HepG2 (cell line): ENCODE measurements around the gene PBX4. TPM values are rescaled to one million over a fixed set of nuclear protein-coding genes. Genes with fewer than 3 reads are reported as not detected.

Experiments
- AGO1 ChIP-seq: fragments of 200-400 bp; formaldehyde crosslinking; IDR thresholded peaks from 2 replicates; pipeline ENCODE4 v1.6.1; 2017; ENCODE audit warnings: mild to moderate bottlenecking, low read depth, low read length, moderate library complexity; ENCODE audit not compliant: poor library complexity, severe bottlenecking
- CENPT ChIP-seq: sonication (generic); formaldehyde crosslinking; IDR thresholded peaks from 2 replicates; pipeline ENCODE4 v1.8.0; 2022; ENCODE audit warnings: low read depth, mild to moderate bottlenecking, moderate library complexity, missing genetic modification reagents
- HCFC1 ChIP-seq: fragments of 150-350 bp; IDR thresholded peaks from 2 replicates; pipeline ENCODE4 v1.6.1; 2014; ENCODE audit warnings: low read depth, low read length
- JUNB ChIP-seq: sonication (generic); formaldehyde crosslinking; IDR thresholded peaks from 2 replicates; pipeline ENCODE4 v1.8.0; 2022; ENCODE audit warnings: missing genetic modification reagents, mild to moderate bottlenecking, borderline replicate concordance
- MATR3 ChIP-seq: sonication (generic); formaldehyde crosslinking; IDR thresholded peaks from 2 replicates; pipeline ENCODE4 v1.4.0; 2020; ENCODE audit warnings: missing genetic modification reagents
- PAWR ChIP-seq: sonication (generic); formaldehyde crosslinking; IDR thresholded peaks from 2 replicates; pipeline ENCODE4 v1.4.0; 2020; ENCODE audit warnings: missing genetic modification reagents, mild to moderate bottlenecking, borderline replicate concordance
- PAX8 ChIP-seq: sonication (generic); formaldehyde crosslinking; IDR thresholded peaks from 2 replicates; pipeline ENCODE4 v1.8.0; 2022; ENCODE audit warnings: mild to moderate bottlenecking, missing genetic modification reagents, borderline replicate concordance
- REL ChIP-seq: sonication (generic); formaldehyde crosslinking; conservative IDR thresholded peaks from 2 replicates; pipeline ENCODE4 v1.8.0; 2022; ENCODE audit warnings: mild to moderate bottlenecking, missing genetic modification reagents, moderate library complexity
- ZBTB34 ChIP-seq: sonication (generic); formaldehyde crosslinking; IDR thresholded peaks from 2 replicates; pipeline ENCODE4 v1.8.0; 2022; ENCODE audit warnings: mild to moderate bottlenecking, missing genetic modification reagents
- ZHX1 ChIP-seq: sonication (generic); formaldehyde crosslinking; IDR thresholded peaks from 2 replicates; pipeline ENCODE4 v1.8.1; 2022; ENCODE audit warnings: low read depth, mild to moderate bottlenecking, missing genetic modification reagents
- ZNF383 ChIP-seq: sonication (generic); formaldehyde crosslinking; IDR thresholded peaks from 2 replicates; pipeline ENCODE4 v1.4.0; 2020; ENCODE audit warnings: missing genetic modification reagents, mild to moderate bottlenecking, borderline replicate concordance
- ZNF629 ChIP-seq: sonication (generic); formaldehyde crosslinking; conservative IDR thresholded peaks from 2 replicates; pipeline ENCODE4 v1.5.0; 2020; ENCODE audit warnings: missing genetic modification reagents
- ZNF644 ChIP-seq: IDR thresholded peaks from 2 replicates; pipeline ENCODE4 v1.6.1; 2016; ENCODE audit warnings: low read depth
- ZNF724P ChIP-seq: sonication (generic); formaldehyde crosslinking; IDR thresholded peaks from 2 replicates; pipeline ENCODE4 v1.8.0; 2022; ENCODE audit warnings: missing genetic modification reagents, borderline replicate concordance
- ZNF747 ChIP-seq: sonication (generic); formaldehyde crosslinking; IDR thresholded peaks from 2 replicates; pipeline ENCODE4 v1.8.1; 2023; ENCODE audit warnings: missing genetic modification reagents, mild to moderate bottlenecking, borderline replicate concordance
- ZNF75D ChIP-seq: sonication (generic); formaldehyde crosslinking; IDR thresholded peaks from 2 replicates; pipeline ENCODE4 v1.8.1; 2023; ENCODE audit warnings: missing genetic modification reagents, mild to moderate bottlenecking, borderline replicate concordance
- ZNF776 ChIP-seq: sonication (generic); formaldehyde crosslinking; IDR thresholded peaks from 2 replicates; pipeline ENCODE4 v1.4.0; 2020; ENCODE audit warnings: mild to moderate bottlenecking, missing genetic modification reagents
- ZNF780A ChIP-seq: sonication (generic); formaldehyde crosslinking; IDR thresholded peaks from 2 replicates; pipeline ENCODE4 v1.8.0; 2022; ENCODE audit warnings: mild to moderate bottlenecking, missing genetic modification reagents, moderate library complexity
- ZSCAN5A ChIP-seq: sonication (generic); formaldehyde crosslinking; IDR thresholded peaks from 2 replicates; pipeline ENCODE4 v1.8.0; 2022; ENCODE audit warnings: mild to moderate bottlenecking, missing genetic modification reagents, borderline replicate concordance
- polyA plus RNA-seq, 8 experiments: library from polyadenylated mRNA; depleted of rRNA in 3 of 8; stranded (reverse) in 7 of 8; unstranded in 1 of 8; fragments of >200 nt; fragmentation: Illumina TruSeq in 4 of 8; extraction: Trizol in 4 of 8; gene quantifications; 2 replicates each; pipeline versions ENCODE4 v1.2.1 to v1.2.3, GENCODE V29; 2011 to 2016; ENCODE audit warnings: low read depth in 4 of 8, missing spikeins in 1 of 8, mixed read lengths in 1 of 8; ENCODE audit not compliant: insufficient read depth in 1 of 8
- total RNA-seq, 5 experiments: library from RNA; depleted of rRNA; stranded (reverse); fragments of >200 nt; fragmentation: Illumina TruSeq; extraction: Trizol; gene quantifications; 2 replicates each; pipeline ENCODE4 v1.2.3, GENCODE V29; 2016; ENCODE audit warnings: low read depth in 1 of 5
- TF ChIP-seq, protein P1 (sequence below): sonication (generic); formaldehyde crosslinking; IDR thresholded peaks from 2 replicates; pipeline ENCODE4 v1.4.0; 2020; ENCODE audit warnings: missing genetic modification reagents

Gene PBX4
- total and polyA plus RNA-seq, 2 of the 13 experiments (the other 11 are each of a cell fraction or from before 2014, with no cell fraction given), result not detected

DNA sequence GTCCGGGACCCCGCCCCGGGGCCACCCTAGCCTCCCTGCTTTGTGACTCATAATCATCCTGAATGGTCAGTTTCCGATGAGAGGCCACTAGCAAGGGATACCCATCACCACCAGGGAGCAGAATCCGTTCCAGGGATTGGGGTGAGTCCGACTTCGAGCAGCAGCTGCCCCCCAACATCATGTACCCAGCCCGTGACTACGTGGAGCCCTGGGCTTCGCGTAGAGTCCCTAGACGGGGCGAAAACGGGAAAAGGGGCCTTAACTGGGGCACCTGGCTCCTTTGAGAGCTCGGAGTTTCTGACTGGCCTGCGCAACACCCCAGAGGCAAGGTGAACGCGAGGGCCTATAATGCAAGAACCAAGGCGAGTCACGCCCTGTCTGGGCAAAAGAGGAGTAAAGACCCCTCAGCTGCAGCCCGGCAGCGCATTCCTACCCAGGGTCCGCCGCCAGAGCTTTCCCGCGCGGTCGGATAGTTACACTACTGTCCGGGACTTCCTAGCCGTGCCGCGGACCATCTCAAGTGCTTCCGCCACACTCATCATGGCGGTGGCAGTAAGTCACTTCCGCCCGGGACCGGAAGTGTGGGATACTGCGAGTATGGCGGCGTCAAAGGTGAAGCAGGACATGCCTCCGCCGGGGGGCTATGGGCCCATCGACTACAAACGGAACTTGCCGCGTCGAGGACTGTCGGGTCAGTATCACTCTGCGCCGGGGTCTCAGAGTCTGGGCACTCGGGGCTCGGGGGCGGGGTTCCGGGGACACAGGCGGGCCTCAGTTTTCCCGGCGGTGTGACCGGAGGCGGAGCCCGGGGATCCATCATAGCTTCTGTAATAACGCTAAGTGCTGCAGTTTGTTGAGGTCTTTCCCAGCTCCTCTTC is 102.6 kb downstream of the PBX4 start, which contains the start of gene NDUFA13 (continued):
- TF ChIP-seq ZBTB34 (no peak), ZNF644 (CRISPR knock-in tag) (no peak), ZHX1 (CRISPR knock-in tag) (peak; percentile 95), ZNF629 (CRISPR knock-in tag) (no peak), MATR3 (no peak), ZNF724P (0 out of 2 replicates have a peak, but pooled peaks have one; percentile 37), ZSCAN5A (CRISPR knock-in tag) (no peak), CENPT (no peak), AGO1 (no peak), ZNF776 (0 out of 2 replicates have a peak, but pooled peaks have one; percentile 42), ZNF747 (CRISPR knock-in tag) (peak; percentile 77; the same call in 1 of the 2 replicates), REL (CRISPR knock-in tag) (peak; percentile 69; the same call in 1 of the 2 replicates), ZNF383 (CRISPR knock-in tag) (no peak), PAX8 (CRISPR knock-in tag) (peak; percentile 79; the same call in 1 of the 2 replicates), JUNB (CRISPR knock-in tag) (no peak), ZNF780A (no peak), HCFC1 (peak; percentile 88), ZNF75D (CRISPR knock-in tag) (no peak), PAWR (CRISPR knock-in tag) (no peak)
- TF ChIP-seq, protein P1, sequence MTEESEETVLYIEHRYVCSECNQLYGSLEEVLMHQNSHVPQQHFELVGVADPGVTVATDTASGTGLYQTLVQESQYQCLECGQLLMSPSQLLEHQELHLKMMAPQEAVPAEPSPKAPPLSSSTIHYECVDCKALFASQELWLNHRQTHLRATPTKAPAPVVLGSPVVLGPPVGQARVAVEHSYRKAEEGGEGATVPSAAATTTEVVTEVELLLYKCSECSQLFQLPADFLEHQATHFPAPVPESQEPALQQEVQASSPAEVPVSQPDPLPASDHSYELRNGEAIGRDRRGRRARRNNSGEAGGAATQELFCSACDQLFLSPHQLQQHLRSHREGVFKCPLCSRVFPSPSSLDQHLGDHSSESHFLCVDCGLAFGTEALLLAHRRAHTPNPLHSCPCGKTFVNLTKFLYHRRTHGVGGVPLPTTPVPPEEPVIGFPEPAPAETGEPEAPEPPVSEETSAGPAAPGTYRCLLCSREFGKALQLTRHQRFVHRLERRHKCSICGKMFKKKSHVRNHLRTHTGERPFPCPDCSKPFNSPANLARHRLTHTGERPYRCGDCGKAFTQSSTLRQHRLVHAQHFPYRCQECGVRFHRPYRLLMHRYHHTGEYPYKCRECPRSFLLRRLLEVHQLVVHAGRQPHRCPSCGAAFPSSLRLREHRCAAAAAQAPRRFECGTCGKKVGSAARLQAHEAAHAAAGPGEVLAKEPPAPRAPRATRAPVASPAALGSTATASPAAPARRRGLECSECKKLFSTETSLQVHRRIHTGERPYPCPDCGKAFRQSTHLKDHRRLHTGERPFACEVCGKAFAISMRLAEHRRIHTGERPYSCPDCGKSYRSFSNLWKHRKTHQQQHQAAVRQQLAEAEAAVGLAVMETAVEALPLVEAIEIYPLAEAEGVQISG (CRISPR knock-in tag), result peak; percentile 98
